IMR-90 (cell line): ENCODE results near the gene FERMT2. TPM values are rescaled to one million over a fixed set of nuclear protein-coding genes. Genes with fewer than 3 reads are reported as not detected.

Experiments used
- ATAC-seq: fragments of 200-7000 bp; cut with Tn5 transposase; 2 replicates; pipeline ENCODE4 v1.9.1; 2020; ENCODE audit warnings: low read depth, mild to moderate bottlenecking, moderate library complexity
- BruUV-seq: library from RNA; stranded (reverse); fragments of 400-500 nt; replicated peaks from 2 replicates; lab custom pipeline; 2021; lab: Mats Ljungman, UMichigan
- CTCF ChIA-PET: fragments of 300-600 bp; formaldehyde crosslinking; extraction: SDS; loops from one replicate; lab custom pipeline; 2021; ENCODE audit warnings: antibody characterized with exemption; lab: Yijun Ruan, JAX
- POLR2A ChIA-PET: fragments of 300-600 bp; sonication (Branson Sonifier 250); formaldehyde crosslinking; loops from one replicate; lab custom pipeline; 2022; ENCODE audit warnings: antibody characterized with exemption; ENCODE audit not compliant: unreplicated experiment; lab: Charles Lee
- DNase-seq: peaks from one replicate; pipeline ENCODE4 v3.0.0; 2013
- H2AFZ ChIP-seq: replicated peaks from 2 replicates; pipeline ENCODE3; 2013; ENCODE audit warnings: low read length, mild to moderate bottlenecking; ENCODE audit not compliant: poor library complexity
- H2AK5ac ChIP-seq: 2 replicates; pipeline ENCODE4 v1.6.1; 2013; ENCODE audit warnings: low read depth, low read length, inconsistent platforms
- H2AK9ac ChIP-seq: replicated peaks from 2 replicates; pipeline ENCODE3; 2013; ENCODE audit warnings: mild to moderate bottlenecking, low read depth, low read length, moderate library complexity; ENCODE audit not compliant: poor library complexity
- H2BK120ac ChIP-seq: 2 replicates; pipeline ENCODE4 v1.6.1; 2013; ENCODE audit warnings: low read depth, low read length, inconsistent platforms
- H2BK15ac ChIP-seq: 3 replicates; pipeline ENCODE4 v1.6.1; 2013; ENCODE audit warnings: low read depth, low read length, inconsistent platforms
- H2BK20ac ChIP-seq: 2 replicates; pipeline ENCODE4 v1.6.1; 2013; ENCODE audit warnings: low read depth, mild to moderate bottlenecking, inconsistent platforms, low read length, moderate library complexity
- H2BK5ac ChIP-seq: 2 replicates; pipeline ENCODE4 v1.6.1; 2013; ENCODE audit warnings: mild to moderate bottlenecking, low read depth, low read length, inconsistent platforms; ENCODE audit not compliant: poor library complexity, severe bottlenecking
- H3K14ac ChIP-seq: replicated peaks from 2 replicates; pipeline ENCODE4 v1.6.1; 2013; ENCODE audit warnings: low read depth, low read length, inconsistent platforms
- H3K18ac ChIP-seq: 2 replicates; pipeline ENCODE4 v1.6.1; 2013; ENCODE audit warnings: low read depth, low read length, control low read depth
- H3K23ac ChIP-seq: 2 replicates; pipeline ENCODE4 v1.6.1; 2013; ENCODE audit warnings: low read depth, low read length, inconsistent platforms
- H3K27ac ChIP-seq: 2 replicates; pipeline ENCODE4 v1.5.1; 2013; ENCODE audit warnings: mild to moderate bottlenecking, control low read depth, low read length; ENCODE audit not compliant: insufficient read depth
- H3K27me3 ChIP-seq: 2 replicates; pipeline ENCODE4 v1.6.1; 2013; ENCODE audit warnings: low read length; ENCODE audit not compliant: control insufficient read depth, insufficient read depth
- H3K36me3 ChIP-seq: 2 replicates; pipeline ENCODE4 v1.6.1; 2013; ENCODE audit warnings: low read length, mixed read lengths; ENCODE audit not compliant: control insufficient read depth, insufficient read depth
- H3K4ac ChIP-seq: 2 replicates; pipeline ENCODE4 v1.6.1; 2013; ENCODE audit warnings: low read depth, low read length, inconsistent platforms
- H3K4me1 ChIP-seq: 2 replicates; pipeline ENCODE4 v1.6.1; 2013; ENCODE audit warnings: low read length, mixed read lengths; ENCODE audit not compliant: control insufficient read depth, insufficient read depth
- H3K4me2 ChIP-seq: 2 replicates; pipeline ENCODE4 v1.6.1; 2013; ENCODE audit warnings: low read depth, mild to moderate bottlenecking, control low read depth, low read length, moderate library complexity
- H3K4me3 ChIP-seq: 2 replicates; pipeline ENCODE4 v1.5.1; 2013; ENCODE audit warnings: low read depth, mild to moderate bottlenecking, control low read depth, low read length, moderate library complexity; ENCODE audit not compliant: insufficient read depth
- H3K56ac ChIP-seq: 2 replicates; pipeline ENCODE4 v1.6.1; 2013; ENCODE audit warnings: low read length, inconsistent platforms; ENCODE audit not compliant: insufficient read depth; ENCODE audit errors: extremely low read depth
- H3K79me1 ChIP-seq, 2 experiments: 2 replicates each; pipeline ENCODE4 v1.6.1; 2013; ENCODE audit warnings: low read length in 2 of 2, inconsistent platforms in 1 of 2, low read depth in 1 of 2
- H3K9ac ChIP-seq: 2 replicates; pipeline ENCODE4 v1.6.1; 2013; ENCODE audit warnings: low read depth, low read length, control low read depth
- H3K9me1 ChIP-seq: 2 replicates; pipeline ENCODE4 v1.6.1; 2013; ENCODE audit warnings: low read length, inconsistent platforms; ENCODE audit not compliant: insufficient read depth
- H3K9me3 ChIP-seq: 2 replicates; pipeline ENCODE4 v1.6.1; 2013; ENCODE audit warnings: low read length; ENCODE audit not compliant: control insufficient read depth, insufficient read depth
- H4K20me1 ChIP-seq: 2 replicates; pipeline ENCODE4 v1.6.1; 2013; ENCODE audit warnings: low read length, inconsistent platforms; ENCODE audit not compliant: insufficient read depth
- H4K5ac ChIP-seq: 2 replicates; pipeline ENCODE4 v1.6.1; 2013; ENCODE audit warnings: mild to moderate bottlenecking, low read depth, low read length, control low read depth
- H4K8ac ChIP-seq, 2 experiments: 2 replicates each; pipeline ENCODE4 v1.6.1; 2013; ENCODE audit warnings: low read depth in 2 of 2, low read length in 2 of 2, control low read depth in 1 of 2, inconsistent platforms in 1 of 2
- H4K91ac ChIP-seq: 2 replicates; pipeline ENCODE4 v1.6.1; 2013; ENCODE audit warnings: low read depth, low read length, inconsistent platforms; ENCODE audit not compliant: insufficient read depth
- CEBPB ChIP-seq: IDR thresholded peaks from 2 replicates; pipeline ENCODE4 v1.6.1; 2012; ENCODE audit warnings: low read depth, low read length, improper control_type of control experiment
- CHD1 ChIP-seq: IDR thresholded peaks from 2 replicates; pipeline ENCODE4 v1.6.1; 2012; ENCODE audit warnings: low read depth, low read length, improper control_type of control experiment
- ELK1 ChIP-seq: fragments of 150-350 bp; IDR thresholded peaks from 2 replicates; pipeline ENCODE4 v1.6.1; 2016; ENCODE audit warnings: low read depth, mild to moderate bottlenecking, low read length, moderate library complexity, borderline replicate concordance
- MXI1 ChIP-seq: IDR thresholded peaks from 2 replicates; pipeline ENCODE4 v1.6.1; 2012; ENCODE audit warnings: low read depth, mild to moderate bottlenecking, low read length, moderate library complexity, borderline replicate concordance
- NFE2L2 ChIP-seq: fragments of 150-350 bp; IDR thresholded peaks from 2 replicates; pipeline ENCODE4 v1.6.1; 2016; ENCODE audit warnings: low read depth, mild to moderate bottlenecking, low read length
- RCOR1 ChIP-seq: IDR thresholded peaks from 2 replicates; pipeline ENCODE4 v1.6.1; 2012; ENCODE audit warnings: mild to moderate bottlenecking, low read length, improper control_type of control experiment; ENCODE audit not compliant: insufficient replicate concordance
- RFX5 ChIP-seq: IDR thresholded peaks from 2 replicates; pipeline ENCODE4 v1.8.0; 2012; ENCODE audit warnings: low read depth, mild to moderate bottlenecking, low read length, moderate library complexity
- USF2 ChIP-seq: fragments of 150-350 bp; IDR thresholded peaks from 2 replicates; pipeline ENCODE4 v1.6.1; 2017; ENCODE audit warnings: mild to moderate bottlenecking, antibody characterized with exemption, low read length, low read depth
- WGBS, 2 experiments: methylation state at CpG; one replicate each; pipeline versions ENCODE4 v1.1.5 to v1.1.7; 2013; ENCODE audit warnings: missing lambda C conversion rate in 2 of 2; ENCODE audit not compliant: insufficient read length in 1 of 2; ENCODE audit errors: extremely low coverage in 2 of 2; 5-methylcytosine and 5-hydroxymethylcytosine counted together
- dilution Hi-C: fragments of 300-500 bp; cut with HindIII; formaldehyde crosslinking; loops from one replicate; pipeline ENCODE4 v1.14.3; 2018; ENCODE audit warnings: low sequenced_read_pairs; ENCODE audit not compliant: unreplicated experiment
- in situ Hi-C: fragments of 300-500 bp; cut with MboI; formaldehyde crosslinking; loops from 3 replicates; pipeline ENCODE4 v1.14.3; 2019; ENCODE audit warnings: low sequenced_read_pairs, inconsistent platforms, mixed read lengths
- intact Hi-C: fragments of 100-400 bp; cut with micrococcal nuclease; formaldehyde crosslinking; loops from 2 replicates; pipeline ENCODE4 v1.10.0; 2022
- polyA plus RNA-seq, 3 experiments: library from polyadenylated mRNA; depleted of rRNA; stranded (reverse); fragments of >200 nt; gene quantifications; 2 replicates each; pipeline ENCODE4 v1.2.3, GENCODE V29; 2012; ENCODE audit warnings: low replicate concordance in 1 of 3
- total RNA-seq: library from RNA; depleted of rRNA; stranded (reverse); fragments of >200 nt; gene quantifications from 2 replicates; pipeline ENCODE4 v1.2.3, GENCODE V29; 2012

FERMT2 gene
- total and polyA plus RNA-seq, 2 of the 4 experiments (the other 2 are of a cell fraction): 131 to 217 TPM

GRCh38 chr14:52977798-52978197, 26.9 kb upstream of the FERMT2 start:
- no peak overlapping the region for H3K4me3 ChIP-seq
- no peaks in the 10 kb centered on the region for H3K79me1 ChIP-seq
- H3K27ac ChIP-seq: no peak overlapping the region
- H3K36me3 ChIP-seq: no peaks in the 10 kb centered on the region
- H3K4me1 ChIP-seq: no peaks in the 10 kb centered on the region
- no peak overlapping the region for H3K18ac ChIP-seq
- intact Hi-C loops (no loop called here), dilution Hi-C loops (no loop called here), in situ Hi-C loops (no loop called here)
- no peak overlapping the region for H2BK5ac ChIP-seq
- no peaks in the 10 kb centered on the region for H4K20me1 ChIP-seq
- H2AFZ ChIP-seq: no peak overlapping the region
- peaks cover 3% of the 10 kb centered on the region; the same call in 1 of the 2 replicates for H3K9me3 ChIP-seq
- H2BK120ac ChIP-seq: no peak overlapping the region
- H3K9me1 ChIP-seq: no peaks in the 10 kb centered on the region
- ATAC-seq (no peak), DNase-seq (no peak)
- H3K14ac ChIP-seq: no peak overlapping the region
- no peak overlapping the region for H3K9ac ChIP-seq
- no peak overlapping the region for H4K5ac ChIP-seq
- H3K23ac ChIP-seq: no peak overlapping the region
- TF ChIP-seq MXI1 (no peak), RFX5 (no peak), NFE2L2 (no peak), CEBPB (no peak), CHD1 (no peak), ELK1 (no peak), RCOR1 (no peak), USF2 (no peak)
- H2AK5ac ChIP-seq: no peak overlapping the region
- no TSS peak for BruUV-seq
- no peak overlapping the region for H2BK15ac ChIP-seq
- H3K4me2 ChIP-seq: no peak overlapping the region
- CTCF ChIA-PET: no interaction called here
- POLR2A ChIA-PET: no interaction called here
- no peak overlapping the region for H2AK9ac ChIP-seq
- no peaks in the 10 kb centered on the region for H3K27me3 ChIP-seq
- no peak overlapping the region for H3K4ac ChIP-seq
- H4K91ac ChIP-seq: no peak overlapping the region
- WGBS, 2 experiments: no CpG with 5 or more reads among the region's 3 CpGs
- no peak overlapping the region for H4K8ac ChIP-seq
- H2BK20ac ChIP-seq: no peak overlapping the region
- H3K56ac ChIP-seq: no peak overlapping the region
